ENCODE results near the gene TMEM131.

Gene TMEM131

DNA sequence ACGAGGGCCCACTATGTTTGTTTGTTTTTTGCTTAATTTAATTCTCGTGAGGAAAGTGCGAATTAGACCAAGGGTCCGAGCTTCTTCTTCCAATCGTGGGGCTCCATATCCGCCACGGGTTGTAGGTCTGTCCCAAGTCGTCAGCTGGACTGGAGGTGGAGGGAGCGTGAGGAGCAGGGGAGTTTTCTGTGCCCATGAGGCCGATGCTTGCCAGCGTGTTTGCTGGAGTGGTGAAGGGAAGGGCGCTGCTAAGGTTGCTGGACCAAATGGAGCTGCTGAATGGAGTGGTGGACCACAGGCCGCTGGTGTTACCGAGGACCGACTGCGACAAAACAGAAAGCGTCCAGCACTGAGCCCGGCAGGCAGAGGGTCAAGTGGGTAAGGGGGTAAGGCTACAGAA is 238.7 kb downstream of the TMEM131 start:
- no peak for DNase-seq

DNA sequence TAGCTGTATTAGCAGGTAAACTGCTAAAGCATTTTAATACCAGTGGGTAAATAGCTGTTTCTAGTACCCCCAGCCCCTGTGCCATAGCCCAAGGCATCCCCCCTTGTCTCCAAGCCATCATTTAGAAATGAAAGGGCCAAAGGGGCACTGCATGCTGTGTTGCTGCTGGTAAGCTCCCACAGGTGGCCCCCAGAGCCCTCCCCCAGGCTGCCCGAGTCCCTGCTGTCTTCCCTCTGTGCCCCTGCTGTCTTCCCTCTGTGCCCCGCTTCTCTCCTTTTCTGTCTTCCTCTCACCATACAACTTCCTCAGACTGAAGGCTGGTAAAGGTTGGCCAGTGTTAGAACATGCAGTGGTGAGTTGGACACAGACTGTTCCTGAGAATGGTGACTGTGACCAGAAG is 240.3 kb downstream of the TMEM131 start:
- DNase-seq = no peak

DNA sequence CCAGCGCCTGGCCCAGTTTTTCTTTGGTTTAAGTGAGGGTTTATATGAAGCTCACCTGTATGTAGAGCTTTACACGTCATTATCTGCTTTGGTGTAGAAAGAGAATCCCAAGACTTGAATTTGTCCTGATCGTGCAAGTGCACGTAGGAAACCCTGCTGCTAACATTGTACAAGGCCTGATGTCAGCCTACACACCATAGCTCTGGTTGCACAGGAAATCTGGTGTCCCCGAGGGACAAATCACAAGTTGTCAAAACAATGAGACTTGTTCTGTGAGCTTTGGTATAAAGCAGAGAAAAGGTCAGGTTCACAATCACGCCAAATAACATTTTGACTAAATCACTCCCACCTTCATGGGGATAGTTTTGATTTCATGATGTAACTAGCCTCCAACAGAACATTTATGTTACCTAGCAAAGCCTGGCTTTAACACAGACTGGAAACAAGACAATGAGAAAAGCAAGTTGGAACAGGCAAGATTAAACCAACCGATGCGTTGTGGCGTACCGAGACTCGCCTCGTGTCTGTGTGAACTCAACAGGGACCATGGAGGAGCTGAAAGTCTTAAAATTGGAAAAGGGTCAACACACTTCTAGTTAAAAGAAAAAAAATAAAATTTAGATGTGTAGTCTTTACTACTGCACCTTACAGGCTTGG is 240.9 kb downstream of the TMEM131 start:
- DNase-seq = no peak

DNA sequence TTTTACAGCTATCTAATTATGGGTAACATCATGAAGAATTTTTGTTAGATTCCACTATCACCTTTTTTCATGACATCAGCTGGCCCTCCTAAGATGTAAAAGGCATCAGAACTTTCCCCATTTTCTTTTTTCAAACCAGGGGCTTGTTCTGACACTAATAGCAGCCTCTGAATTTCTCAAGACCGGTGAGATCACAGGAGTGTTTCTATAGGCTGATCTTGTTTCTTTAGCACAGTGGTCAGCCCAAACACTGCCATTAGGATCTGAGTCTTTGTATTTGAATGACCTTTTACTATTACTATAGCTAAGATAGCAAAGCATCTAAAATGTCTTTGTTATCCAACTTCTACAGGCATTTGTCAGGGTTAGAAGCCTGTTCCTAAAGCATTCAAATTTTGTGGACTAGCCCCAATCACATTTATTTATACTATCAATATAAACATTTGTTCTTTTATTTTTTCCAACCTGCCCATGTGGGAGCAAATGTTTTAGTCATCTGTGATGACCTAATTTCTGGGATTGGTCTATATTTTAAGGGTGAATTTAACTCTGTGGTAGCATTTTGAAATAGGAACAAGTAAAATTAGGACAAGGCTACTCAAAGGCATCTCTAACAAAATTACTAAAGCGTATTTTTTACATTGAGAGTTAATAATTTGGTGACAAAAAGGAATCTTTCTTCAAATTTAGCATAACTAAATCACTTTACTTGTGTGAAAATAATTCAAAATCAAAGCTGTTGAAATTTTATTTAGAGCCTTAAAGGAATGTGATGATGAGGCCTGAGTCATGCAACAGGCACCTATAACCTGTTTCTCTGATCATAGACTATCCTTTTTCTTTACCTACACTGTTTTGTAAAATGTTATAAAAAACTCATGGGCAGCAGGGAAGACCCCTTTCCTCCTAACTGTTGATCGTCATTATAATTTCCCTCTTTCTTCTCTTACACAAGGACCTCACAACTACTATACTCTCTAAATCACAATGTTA is 243.1 kb downstream of the TMEM131 start:
- DNase-seq = no peak

DNA sequence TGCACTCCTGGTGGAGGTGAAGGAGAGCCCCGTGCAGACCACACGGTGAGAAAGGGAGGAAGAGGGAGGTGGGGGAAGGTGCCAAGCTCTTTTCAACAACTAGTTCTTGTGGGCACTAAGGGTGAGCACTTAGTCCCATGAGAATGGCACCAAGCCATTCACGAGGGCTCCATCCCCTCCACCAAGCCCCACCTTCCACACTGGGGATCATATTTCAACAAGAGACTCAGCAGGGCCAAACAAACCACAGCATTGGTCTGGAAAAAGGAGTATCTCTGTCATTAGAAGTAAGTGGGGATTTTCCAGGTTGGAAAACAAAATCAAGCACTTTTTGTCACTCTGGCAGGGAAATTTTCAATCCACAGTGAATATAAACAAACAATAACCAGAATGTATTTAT is 244.0 kb downstream of the TMEM131 start:
- DNase-seq = no peak

DNA sequence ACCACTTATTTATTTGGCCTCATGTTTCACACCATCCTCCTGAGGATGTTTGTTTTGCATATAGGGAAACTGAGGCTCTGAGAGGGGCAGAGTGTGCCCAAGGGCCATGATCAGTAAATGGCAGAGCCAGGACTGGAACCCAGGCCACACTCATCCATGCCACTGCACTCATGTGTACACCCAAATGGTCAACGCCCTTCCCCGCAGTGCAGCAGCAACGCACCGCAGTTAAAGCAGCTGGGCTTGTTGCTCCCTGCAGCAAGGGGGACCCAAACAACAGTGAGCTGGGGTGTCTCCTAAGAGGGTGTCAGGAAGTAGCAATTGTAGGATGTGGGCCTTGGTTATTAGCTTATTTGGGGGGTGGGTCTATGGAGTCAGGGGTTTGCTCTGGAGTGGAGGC is 245.7 kb downstream of the TMEM131 start:
- no peak for DNase-seq

DNA sequence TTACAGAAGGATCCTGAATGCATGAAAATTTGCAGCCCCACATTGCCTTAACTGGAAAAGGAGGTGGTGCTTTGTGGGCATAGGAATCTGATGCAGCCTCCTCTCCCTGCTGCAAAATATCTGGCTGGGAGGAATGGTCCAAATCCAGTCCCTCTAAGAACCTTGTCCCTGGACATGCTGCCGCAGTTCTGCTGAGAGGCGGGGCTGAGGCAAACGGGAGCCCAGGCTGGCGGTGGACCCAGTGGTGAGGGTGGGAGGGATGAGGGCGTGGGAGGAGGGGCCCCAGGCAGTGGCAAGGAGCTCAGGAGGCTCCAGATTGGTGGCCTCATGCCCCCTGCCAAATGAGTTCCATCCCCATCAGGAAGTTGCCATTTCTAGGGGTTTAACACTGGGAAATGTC is 246.2 kb downstream of the TMEM131 start:
- no peak for DNase-seq

DNA sequence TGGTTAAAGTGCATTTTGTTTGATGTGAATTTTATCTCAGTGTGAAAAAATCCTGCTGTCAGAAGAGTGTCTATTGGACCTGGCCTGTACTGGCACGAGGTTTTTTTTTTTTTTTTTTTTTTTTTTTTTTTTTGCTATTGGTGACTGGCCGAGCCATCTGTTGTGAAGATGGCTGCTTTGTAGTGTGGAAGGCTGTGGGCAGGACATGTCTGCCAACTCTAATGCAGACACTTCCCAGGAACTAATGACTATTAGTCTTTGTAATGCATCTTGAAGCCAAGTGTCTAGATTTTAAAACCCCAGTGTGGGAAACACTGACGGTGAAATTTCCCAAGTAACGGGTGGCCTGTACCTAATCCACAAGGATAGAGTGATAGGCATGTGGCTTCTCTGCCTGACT is 248.0 kb downstream of the TMEM131 start:
- DNase-seq = no peak

DNA sequence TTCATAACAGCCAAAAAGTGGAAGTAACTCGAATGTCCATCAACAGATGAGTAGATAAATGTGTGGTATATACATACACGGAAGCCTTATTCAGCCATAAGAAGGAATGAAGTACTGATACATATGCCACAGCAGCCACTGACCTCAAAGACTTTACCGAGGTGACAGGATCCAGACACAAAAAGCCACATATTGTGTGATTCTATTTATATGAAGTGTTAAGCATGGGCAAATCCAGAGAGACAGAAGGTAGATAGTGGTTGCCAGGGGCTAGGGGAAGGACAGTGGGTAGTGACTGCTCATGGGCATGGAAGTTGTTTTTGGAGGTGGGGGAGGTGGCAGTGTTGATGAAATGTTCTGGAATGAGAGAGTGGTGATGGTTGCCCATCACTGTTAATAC is 248.5 kb downstream of the TMEM131 start:
- no peak for DNase-seq

DNA sequence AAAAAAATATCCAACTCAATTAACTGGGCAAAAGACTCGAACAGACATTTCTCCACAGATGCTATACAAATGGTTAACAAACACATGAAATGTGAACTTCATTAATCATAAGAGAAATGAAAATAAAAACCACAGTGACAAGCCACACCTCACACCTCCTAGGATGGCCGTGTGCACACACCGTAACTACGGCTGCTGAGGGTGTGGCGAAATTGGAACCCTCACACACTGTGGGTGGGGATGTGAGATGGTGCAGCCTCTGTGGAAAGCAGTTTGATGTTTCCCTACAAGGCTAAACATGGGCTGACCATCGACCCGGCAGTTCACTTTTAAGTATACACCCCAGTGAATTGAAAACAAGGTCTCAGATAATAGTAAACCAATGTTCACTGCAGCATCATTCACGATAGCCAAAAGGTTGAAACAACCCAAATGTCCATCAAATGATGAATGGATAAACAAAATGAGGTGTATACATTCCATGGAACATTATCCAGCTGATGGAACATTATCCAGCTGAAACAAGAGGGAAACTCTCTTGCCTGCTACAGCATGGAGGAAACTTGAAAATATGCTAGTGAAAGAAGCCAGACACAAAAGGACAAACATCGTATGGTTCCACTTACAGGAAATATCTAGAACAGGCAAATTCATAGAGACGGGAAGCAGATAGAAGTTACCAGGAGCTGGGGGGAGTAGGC is 250.1 kb downstream of the TMEM131 start:
- DNase-seq = peak; percentile 74

DNA sequence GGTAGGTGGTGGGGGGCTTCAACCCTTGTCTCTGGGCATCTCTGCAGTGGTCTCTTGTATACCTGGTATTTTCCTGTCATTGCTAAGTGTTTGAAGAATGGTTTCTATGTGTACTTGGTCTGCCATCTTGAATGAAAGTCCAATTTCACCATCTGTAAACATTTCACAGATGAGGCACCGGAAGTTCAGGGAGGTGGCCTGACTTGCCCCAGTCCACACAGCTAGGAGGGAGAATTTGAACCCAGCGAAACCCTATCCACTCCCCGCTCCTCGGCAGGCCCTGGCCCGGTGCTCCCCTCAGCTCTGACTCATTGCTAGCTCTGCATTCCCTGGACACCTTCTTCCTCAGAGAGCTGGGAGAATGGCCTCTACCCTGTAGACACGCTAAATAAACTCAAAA is 251.8 kb downstream of the TMEM131 start:
- DNase-seq = no peak

DNA sequence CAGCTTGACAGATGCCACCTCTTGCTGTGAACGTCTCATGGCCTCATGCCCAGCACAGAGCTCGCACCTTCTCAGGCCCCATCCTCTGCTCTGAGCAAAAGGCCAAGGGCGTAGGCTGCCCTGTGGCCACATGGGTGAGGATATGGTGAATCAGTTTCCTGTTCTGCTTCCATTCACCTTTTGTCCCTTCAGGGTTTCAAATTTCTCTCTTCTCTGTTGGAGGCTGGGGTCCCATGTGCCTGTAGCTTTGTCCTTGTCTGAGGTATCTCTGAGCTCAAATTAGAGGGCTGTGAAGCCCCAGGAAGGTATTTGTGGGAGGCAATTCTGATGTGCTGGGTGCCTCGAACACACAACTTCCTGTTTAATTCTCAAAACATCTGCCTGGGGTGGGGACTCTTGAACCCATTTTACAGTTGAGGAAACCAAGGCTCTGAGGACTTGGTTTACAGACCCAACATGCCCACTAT is 253.3 kb downstream of the TMEM131 start:
- DNase-seq = peak; percentile 43

DNA sequence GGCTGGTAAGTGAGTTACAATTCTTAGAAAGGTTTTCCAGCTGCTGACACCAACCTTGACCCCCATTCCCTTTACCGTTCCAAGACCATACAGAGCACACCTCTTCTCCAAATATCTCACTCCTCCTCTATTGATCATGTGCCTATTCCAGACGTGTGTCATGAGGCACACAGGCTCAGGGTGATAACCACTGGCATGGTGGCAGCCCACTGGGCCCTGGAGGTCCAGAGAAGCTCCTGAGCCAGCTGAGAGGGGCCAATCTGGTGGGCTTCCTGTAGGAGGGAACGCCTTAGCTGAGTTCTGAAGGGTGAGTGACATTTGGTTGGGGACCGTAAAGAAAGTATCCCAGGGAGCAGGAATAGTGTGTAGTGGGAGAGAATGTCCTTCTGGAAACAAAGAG is 254.1 kb downstream of the TMEM131 start:
- DNase-seq = no peak

DNA sequence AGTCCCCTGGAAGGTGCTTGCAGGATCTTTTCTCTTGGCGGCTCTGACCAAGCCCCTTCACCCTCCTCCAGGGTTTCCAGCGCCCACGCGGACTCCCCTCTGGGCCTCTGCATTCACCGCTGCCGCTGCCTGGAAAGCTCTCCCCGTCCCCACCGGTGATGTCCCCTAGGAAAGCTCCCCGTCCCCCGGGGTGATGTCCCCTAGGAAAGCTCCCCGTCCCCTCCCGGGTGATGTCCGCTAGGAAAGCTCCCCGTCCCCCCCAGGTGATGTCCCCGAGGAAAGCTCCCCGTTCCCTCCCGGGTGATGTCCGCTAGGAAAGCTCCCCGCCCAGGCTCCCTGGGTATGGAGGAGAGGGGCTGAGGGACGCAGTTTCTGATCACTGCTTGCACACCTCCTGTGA is 254.5 kb downstream of the TMEM131 start:
- no peak for DNase-seq

DNA sequence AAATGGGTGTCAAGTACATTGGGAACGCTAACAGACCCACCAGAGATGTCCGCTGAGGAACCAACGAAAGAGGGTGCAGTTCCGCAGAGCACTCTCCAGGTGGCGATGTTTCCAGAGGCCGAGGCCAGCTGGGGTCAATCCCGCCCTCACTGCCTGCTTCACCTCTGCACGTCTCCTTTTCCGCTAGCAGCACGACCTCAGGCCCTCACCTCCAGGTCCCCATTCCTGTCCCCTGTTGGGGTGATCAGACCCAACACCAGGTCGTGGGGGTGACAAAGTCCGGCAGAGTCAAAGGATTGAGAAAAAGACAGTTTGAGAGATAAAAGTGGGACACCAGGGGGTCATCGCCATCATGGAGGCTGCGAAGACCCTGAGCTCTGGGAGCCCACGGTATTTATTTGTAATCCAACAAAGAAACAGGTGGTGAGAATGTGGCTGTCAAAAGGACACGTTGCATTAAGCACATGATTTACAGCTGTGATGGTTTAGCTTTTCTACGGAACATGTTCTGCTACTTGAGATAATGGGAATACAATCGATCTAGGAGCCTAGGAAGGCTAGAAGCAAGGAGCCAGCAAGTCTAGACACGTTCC is 255.1 kb downstream of the TMEM131 start:
- DNase-seq = peak; percentile 62

DNA sequence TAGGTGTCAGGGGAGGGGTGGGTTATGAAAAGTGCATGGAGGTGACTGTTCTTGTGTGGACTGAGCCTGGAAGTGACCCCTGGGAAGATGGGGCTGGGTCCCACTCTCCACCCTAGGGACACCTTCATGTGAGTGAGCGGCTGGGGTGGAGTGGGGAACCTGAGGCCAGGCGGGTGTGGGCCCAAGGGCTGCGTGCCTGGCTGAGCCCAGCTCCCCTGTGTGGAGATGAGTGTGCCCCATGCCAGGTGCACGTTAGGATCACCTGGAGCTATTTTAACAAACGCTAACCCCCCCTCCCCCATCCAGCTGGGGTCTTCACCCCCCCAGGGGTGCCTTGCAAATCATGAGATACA is 255.9 kb downstream of the TMEM131 start:
- no peak for DNase-seq

DNA sequence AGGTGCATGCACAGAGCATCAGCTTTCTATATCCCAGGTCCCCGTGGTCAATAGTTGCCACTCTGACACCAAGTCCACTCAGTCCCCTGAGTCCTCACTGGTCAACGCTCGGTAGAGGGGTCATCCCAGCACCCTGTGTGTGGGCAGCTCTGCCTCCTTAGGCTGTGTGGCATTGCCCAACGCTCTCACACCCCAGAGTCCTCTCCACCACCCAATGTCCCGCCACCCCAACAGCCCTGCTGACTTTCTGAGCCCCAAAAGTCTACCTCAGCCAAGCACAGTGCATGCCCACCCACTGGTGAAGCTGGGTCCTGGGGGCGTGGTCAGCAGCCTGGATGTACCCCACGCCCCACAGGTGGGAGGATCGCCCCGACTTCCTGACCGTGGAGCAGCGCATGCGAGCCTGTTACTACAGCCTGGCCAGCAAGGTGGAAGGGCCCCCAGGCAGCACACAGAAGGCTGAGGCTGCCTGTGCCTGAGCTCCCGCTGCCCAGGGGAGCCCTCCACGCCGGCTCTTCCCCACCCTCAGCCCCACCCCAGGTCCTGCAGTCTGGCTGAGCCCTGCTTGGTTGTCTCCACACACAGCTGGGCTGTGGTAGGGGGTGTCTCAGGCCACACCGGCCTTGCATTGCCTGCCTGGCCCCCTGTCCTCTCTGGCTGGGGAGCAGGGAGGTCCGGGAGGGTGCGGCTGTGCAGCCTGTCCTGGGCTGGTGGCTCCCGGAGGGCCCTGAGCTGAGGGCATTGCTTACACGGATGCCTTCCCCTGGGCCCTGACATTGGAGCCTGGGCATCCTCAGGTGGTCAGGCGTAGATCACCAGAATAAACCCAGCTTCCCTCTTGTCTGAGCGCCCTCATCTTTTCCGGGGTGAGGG is 256.5 kb downstream of the TMEM131 start:
- DNase-seq = no peak

DNA sequence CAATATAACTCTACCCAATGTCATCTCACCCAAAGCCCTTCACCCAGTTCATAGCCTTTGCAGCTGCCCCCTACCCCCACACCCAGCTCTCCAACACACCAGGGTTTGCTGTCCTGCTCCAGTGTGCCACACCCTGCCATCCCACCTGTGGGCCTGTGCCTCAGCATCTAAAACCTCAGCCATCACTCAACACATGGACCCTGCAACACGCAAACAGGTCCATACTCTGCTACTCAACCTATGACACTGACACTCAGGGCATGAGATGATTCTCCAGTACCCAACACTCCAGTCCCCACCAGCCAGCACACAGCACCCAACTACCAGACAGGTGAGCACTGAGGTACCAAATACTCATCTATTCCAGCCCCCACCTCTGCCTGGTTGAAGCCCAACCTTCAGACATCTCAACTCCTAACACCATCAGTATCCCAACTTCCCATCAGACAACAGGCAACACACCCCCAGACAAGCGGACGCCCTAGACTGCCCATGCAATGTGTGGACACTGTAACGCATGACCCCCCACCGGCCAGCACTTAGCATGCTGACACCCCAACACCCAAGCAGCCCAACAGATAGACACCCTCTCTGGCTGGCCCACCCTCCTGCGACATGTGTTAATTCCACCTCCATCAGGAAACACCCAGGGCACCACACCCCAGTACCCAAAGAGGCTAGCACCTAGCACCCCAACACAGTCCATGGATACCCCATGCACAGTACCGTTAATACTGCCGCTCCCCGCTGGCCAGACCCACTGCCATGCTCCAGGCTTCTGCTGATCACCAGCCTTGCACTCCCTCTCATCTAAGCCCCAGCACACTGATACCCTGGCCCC is 257.3 kb downstream of the TMEM131 start:
- DNase-seq = no peak

DNA sequence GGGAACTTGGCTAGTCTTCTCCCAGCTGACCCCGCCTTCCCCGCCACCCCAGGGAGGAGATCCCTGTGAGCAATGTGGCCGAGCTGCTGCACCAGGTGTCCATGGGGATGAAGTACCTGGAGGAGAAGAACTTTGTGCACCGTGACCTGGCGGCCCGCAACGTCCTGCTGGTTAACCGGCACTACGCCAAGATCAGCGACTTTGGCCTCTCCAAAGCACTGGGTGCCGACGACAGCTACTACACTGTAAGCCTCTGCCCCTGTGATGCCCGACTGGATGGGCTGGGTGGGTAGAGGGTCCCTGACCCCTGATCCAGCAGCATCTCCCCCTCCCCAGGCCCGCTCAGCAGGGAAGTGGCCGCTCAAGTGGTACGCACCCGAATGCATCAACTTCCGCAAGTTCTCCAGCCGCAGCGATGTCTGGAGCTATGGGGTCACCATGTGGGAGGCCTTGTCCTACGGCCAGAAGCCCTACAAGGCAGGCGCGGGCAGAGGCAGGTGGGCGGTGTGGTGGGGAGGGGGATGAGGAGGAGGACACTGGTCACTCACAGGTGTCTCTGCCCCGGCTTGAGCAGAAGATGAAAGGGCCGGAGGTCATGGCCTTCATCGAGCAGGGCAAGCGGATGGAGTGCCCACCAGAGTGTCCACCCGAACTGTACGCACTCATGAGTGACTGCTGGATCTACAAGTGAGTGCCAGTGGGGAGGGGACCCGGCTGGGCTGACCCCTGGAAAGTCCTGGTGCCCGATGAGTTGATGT is 258.1 kb downstream of the TMEM131 start:
- DNase-seq = no peak

DNA sequence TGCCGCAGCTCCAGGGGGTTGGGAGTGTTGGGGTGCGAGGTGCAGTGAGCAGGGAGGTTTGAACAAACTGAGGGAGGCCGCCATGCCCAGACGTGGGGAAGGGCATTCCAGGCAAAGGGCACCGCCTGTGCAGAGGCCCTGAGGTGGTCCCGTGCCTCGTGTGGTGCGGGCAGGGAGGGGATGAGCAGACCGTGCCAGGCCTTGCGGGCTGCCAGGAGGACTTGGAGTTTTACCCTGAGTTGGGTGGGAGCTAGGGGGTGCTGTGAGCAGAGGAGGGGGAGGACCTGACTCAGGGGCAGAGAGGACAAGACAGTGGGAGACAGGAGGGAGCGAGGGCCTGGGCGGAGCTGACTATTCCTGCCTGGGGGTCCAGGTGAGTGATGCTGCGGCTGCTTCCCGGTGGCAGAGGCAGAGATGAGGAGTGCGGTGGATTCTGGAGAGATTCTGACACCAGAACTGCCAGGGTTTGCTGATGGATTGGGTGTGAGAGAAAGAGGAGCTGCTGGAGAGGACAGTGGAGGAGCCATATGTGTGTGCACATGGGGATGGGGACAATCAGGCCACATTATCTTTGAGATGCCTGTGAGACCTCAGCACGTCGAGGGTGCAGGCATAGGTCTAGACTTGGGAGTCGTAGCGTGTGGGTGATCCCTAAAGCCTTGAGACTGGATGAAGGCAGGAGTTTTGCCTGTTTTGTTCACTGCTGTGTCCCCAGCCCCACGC is 259.0 kb downstream of the TMEM131 start:
- no peak for DNase-seq

All from stimulated activated CD4-positive, alpha-beta T cell treated with anti-CD3 and anti-CD28 coated beads, Interleukin-15, amount 100 ng/mL, for 24 hours (primary cell).